ENCODE data around the gene MGME1. TPM values are rescaled to one million over a fixed set of nuclear protein-coding genes. Genes with fewer than 3 reads are reported as not detected.

MGME1 gene
- total and polyA plus RNA-seq, 2 of the 13 experiments (the other 11 are each of a cell fraction or from before 2014, with no cell fraction given), result 36.7 to 66.6 TPM

DNA sequence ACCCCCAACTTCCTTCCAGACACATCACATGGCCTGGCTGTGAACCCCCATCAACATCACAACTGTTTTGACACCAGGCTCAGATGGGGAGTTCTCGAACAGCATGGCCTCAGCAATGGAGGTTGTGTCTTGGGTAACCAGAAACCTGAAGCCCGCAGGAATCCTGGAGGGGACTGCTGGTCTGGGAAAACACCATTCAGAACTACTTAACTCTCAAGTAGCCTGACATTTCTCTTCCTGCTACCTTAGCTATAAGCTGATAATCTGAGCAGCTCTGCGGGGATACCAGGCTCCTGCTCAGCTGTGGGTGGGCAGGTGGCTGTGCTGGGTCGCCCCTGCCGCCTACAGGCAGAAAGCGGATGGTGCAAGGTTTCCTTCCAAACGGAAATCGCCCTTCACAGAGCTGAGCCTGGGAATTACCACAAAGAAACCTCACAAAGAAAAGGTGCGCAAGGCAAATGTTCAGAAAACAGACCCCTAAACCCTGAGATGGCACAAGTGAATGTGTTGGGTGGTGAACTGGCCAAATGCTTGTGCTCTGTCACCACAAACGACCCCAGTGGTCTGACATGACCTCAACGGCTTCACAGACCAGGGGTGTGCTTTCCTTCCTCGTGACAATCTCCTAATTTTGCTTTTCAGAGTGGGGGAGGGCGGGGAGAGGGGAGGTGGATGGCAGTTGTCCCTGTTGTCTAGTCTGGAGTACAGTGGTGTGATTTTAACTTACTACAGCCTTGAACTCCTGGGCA, 29.8 kb upstream of the MGME1 start (continued):
- TF ChIP-seq ZNF770 (CRISPR knock-in tag; IDR thresholded peaks at IDR 0.05) (no peak), RNF2 (conservative IDR thresholded peaks at IDR 0.05; ENCODE audit: low read depth) (peak; percentile 57; the same call in 1 of the 2 replicates), MIER2 (CRISPR knock-in tag; IDR thresholded peaks at IDR 0.05) (no peak), BCL3 (CRISPR knock-in tag; IDR thresholded peaks at IDR 0.05) (peak; percentile 65; the same call in 1 of the 2 replicates), ZNF780A (CRISPR knock-in tag; IDR thresholded peaks at IDR 0.05) (no peak), GFI1 (CRISPR knock-in tag; IDR thresholded peaks at IDR 0.05; ENCODE audit: borderline replicate concordance) (peak; percentile 45; the same call in 1 of the 2 replicates), RXRB (CRISPR knock-in tag; IDR thresholded peaks at IDR 0.05; ENCODE audit: borderline replicate concordance) (peak; percentile 40; the same call in 1 of the 2 replicates), TGIF2 (CRISPR knock-in tag; IDR thresholded peaks at IDR 0.05) (no peak; the same call in 1 of the 2 replicates), PPARG (CRISPR knock-in tag; conservative IDR thresholded peaks at IDR 0.05) (0 out of 2 replicates have a peak, but pooled peaks have one; percentile 35), FOXK2 (IDR thresholded peaks at IDR 0.05) (no peak), ZNF512B (CRISPR knock-in tag; IDR thresholded peaks at IDR 0.05; ENCODE audit: borderline replicate concordance) (peak; percentile 58; the same call in 1 of the 2 replicates), TBP (CRISPR knock-in tag; IDR thresholded peaks at IDR 0.05) (peak; percentile 67; the same call in 1 of the 2 replicates), RBM22 (optimal IDR thresholded peaks at IDR 0.05; ENCODE audit: low read length) (peak; percentile 51), SIX1 (CRISPR knock-in tag; IDR thresholded peaks at IDR 0.05; ENCODE audit: borderline replicate concordance) (no peak; the same call in 1 of the 2 replicates), FOSL2 (CRISPR knock-in tag; IDR thresholded peaks at IDR 0.05) (peak; percentile 56), NKX3-1 (CRISPR knock-in tag; IDR thresholded peaks at IDR 0.05) (no peak), ZNF792 (CRISPR knock-in tag; IDR thresholded peaks at IDR 0.05) (peak; percentile 47; the same call in 1 of the 2 replicates), SNAI1 (CRISPR knock-in tag; IDR thresholded peaks at IDR 0.05; ENCODE audit: borderline replicate concordance) (0 out of 2 replicates have a peak, but pooled peaks have one; percentile 43)
- TF ChIP-seq, protein P1, sequence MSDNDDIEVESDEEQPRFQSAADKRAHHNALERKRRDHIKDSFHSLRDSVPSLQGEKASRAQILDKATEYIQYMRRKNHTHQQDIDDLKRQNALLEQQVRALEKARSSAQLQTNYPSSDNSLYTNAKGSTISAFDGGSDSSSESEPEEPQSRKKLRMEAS (IDR thresholded peaks at IDR 0.05), result peak; percentile 60; the same call in 1 of the 2 replicates
- TF ChIP-seq, protein P2, sequence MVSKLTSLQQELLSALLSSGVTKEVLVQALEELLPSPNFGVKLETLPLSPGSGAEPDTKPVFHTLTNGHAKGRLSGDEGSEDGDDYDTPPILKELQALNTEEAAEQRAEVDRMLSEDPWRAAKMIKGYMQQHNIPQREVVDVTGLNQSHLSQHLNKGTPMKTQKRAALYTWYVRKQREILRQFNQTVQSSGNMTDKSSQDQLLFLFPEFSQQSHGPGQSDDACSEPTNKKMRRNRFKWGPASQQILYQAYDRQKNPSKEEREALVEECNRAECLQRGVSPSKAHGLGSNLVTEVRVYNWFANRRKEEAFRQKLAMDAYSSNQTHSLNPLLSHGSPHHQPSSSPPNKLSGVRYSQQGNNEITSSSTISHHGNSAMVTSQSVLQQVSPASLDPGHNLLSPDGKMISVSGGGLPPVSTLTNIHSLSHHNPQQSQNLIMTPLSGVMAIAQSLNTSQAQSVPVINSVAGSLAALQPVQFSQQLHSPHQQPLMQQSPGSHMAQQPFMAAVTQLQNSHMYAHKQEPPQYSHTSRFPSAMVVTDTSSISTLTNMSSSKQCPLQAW (CRISPR knock-in tag; IDR thresholded peaks at IDR 0.05), result peak; percentile 88
- TF ChIP-seq, protein P3, sequence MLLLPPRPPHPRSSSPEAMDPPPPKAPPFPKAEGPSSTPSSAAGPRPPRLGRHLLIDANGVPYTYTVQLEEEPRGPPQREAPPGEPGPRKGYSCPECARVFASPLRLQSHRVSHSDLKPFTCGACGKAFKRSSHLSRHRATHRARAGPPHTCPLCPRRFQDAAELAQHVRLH (CRISPR knock-in tag; IDR thresholded peaks at IDR 0.05; ENCODE audit: borderline replicate concordance, low read depth), result peak; percentile 70; the same call in 1 of the 2 replicates

Measured in HepG2 (cell line).